ENCODE data around the gene S100A5.

The S100A5 gene

GRCh38 chr1:153547560-153548551 is 7.1 kb upstream of the S100A5 start:
- DNase-seq (ENCODE audit: low spot score), result no peak

- DNase-seq (ENCODE audit: low spot score), result no peak
Measured at GRCh38 chr1:153546796-153547559, 6.2 kb upstream of the S100A5 start.

GRCh38 chr1:153546371-153546770 is 5.6 kb upstream of the S100A5 start:
- no peak for DNase-seq (ENCODE audit: low spot score)

- peak; percentile 94 for DNase-seq (ENCODE audit: low spot score)
Measured at GRCh38 chr1:153545067-153546055, 4.6 kb upstream of the S100A5 start, which contains the start of gene S100A4. Gene S100A4, minus strand, starts transcription at chr1:153545806. Its CDS starts 1,012 bp downstream, at chr1:153544794.

GRCh38 chr1:153544453-153545066 is 3.8 kb upstream of the S100A5 start:
- no peak for DNase-seq (ENCODE audit: low spot score)

GRCh38 chr1:153543736-153544135 is 3.0 kb upstream of the S100A5 start:
- DNase-seq (ENCODE audit: low spot score), result no peak

GRCh38 chr1:153542956-153543711 is 2.4 kb upstream of the S100A5 start:
- no peak for DNase-seq (ENCODE audit: low spot score)

GRCh38 chr1:153541641-153542590 is 1.2 kb upstream of the S100A5 start:
- no peak for DNase-seq (ENCODE audit: low spot score)

- no peak for DNase-seq (ENCODE audit: low spot score)
Measured at GRCh38 chr1:153539395-153540093, 1.2 kb downstream of the S100A5 start.

GRCh38 chr1:153538315-153538821 is 2.4 kb downstream of the S100A5 start:
- no peak for DNase-seq (ENCODE audit: low spot score)

GRCh38 chr1:153537376-153537730 is 3.4 kb downstream of the S100A5 start:
- DNase-seq (ENCODE audit: low spot score), result no peak

- no peak for DNase-seq (ENCODE audit: low spot score)
Measured at GRCh38 chr1:153536671-153537375, 3.9 kb downstream of the S100A5 start.

GRCh38 chr1:153536012-153536670 is 4.6 kb downstream of the S100A5 start:
- peak; percentile 89 for DNase-seq (ENCODE audit: low spot score)

- DNase-seq (ENCODE audit: low spot score), result peak; percentile 68
Measured at GRCh38 chr1:153535242-153536011, 5.3 kb downstream of the S100A5 start, which contains the start of gene S100A6. Gene S100A6, minus strand, starts transcription at chr1:153535991. Its CDS starts 652 bp downstream, at chr1:153535339.

- no peak for DNase-seq (ENCODE audit: low spot score)
Measured at GRCh38 chr1:153534925-153535241, 5.9 kb downstream of the S100A5 start.

GRCh38 chr1:153534226-153534924 is 6.4 kb downstream of the S100A5 start:
- no peak for DNase-seq (ENCODE audit: low spot score)
